ENCODE results near the gene IQCF2.
"Not testable (repeated sequence)": the region's sequence is repeated elsewhere in the genome, so short reads cannot be mapped to it uniquely, and the experiment has no call there.

The IQCF2 gene

DNA sequence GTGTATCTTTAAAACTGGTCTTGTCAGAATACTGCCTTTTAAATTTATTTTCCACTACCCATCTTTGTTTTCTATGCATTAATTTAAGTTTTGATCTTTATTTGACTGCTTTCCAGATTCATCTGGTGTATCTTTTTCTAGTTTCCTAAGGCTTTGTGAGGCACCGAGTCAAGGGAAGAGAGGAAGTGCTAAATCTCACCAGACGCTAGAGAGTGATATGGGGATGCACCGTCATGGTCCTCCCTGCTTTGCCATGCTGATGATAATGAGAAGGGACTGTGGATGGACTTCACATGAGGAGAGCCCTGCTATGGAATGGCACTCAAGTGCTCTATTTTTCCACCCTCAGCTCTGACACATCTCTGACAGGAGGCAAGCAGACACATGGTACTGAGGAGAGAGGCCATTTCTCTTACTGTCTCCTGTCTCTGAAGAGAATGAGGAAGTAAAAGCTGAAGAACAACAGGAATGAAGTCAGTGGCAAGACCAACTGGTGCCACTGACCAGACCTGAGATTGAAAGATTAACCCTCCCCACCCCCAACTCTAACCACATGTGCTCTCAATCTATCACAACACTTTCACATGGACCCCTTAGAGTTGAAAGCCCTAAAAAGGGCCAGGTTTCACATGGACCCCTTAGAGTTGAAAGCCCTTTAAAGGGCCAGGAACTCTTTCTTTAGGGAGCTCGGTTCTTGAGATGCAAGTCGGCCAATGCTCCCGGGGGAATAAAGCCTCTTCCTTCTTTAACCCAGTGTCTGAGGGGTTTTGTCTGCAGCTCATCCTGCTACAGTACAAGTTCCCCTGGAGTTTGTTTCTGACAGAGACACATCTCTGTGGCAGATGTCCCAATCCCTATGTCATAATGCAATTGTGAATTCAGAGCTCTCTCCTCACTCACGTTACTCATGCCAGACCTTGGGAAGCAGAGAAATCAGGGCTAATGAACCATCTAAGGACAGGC, at the start of gene IQCF2:
Gene IQCF2, plus strand, starts transcription at position 913 of the 963 bp plus-strand sequence. CDS start 52 bp downstream, outside the sequence.
- no peak for DNase-seq (ENCODE audit: low read depth in 2 of 3, low spot score in 2 of 3)

DNA sequence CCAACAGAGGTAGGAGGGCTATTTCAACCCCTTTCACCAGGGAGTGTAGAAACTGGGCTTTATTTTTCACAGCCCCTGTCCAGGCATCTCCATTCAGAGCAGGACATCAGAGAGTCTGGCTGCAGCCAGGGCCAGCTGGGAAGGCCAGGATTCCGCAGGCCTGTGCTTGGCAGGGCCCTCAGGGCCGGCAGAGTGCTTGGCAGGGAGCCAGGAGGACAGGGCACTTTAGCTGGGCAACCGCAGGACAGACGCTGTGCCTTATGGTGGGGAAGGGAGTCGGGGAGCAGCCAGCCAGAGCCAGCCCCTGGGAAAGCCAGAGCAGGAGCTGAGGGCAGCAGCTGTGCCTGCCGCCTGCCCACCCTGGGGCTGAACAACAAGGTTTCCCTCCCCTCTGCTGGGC, 47.9 kb upstream of the IQCF2 start:
- DNase-seq (ENCODE audit: low read depth in 2 of 3, low spot score in 2 of 3) = no peak

DNA sequence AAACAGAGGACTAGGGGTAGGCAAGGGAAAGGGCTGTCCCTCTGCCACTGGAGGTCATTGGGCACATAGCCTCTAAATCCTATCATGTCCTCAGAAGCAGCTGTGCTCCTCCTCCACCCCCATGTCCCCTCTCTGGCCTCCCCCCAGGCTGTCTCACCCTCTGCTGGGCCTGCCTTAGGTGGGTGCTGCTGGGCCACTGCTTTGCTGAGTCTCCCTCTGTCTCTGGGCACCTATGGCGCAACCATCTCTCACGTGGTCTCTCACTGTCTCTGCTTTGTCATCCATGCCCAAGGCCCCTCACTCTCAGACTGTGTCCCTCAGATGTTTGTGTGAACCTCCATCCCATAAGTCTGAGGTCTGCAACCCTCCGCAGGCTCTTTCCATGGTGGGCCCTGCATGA, 47.4 kb upstream of the IQCF2 start:
- no peak for DNase-seq (ENCODE audit: low read depth in 2 of 3, low spot score in 2 of 3)

DNA sequence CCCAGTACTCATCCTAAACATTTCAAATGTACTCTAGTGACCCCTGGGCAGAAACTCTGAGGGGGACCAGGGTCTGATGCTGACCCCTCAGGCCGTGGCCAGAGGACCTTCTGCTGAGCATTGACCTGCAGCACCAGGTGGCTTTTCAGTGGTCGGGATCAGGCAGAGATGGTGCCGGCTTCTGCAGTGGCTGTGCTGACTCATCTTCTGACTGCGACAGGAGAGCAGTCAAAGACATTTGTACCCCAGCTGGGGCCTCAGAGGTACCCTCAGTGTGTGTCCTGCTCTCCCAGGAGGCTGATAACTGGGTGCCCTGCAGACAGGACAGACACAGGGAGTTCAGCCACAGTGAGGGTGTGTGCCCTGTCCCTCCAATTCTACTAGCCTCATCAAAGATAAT, 45.8 kb upstream of the IQCF2 start:
- DNase-seq (ENCODE audit: low read depth in 2 of 3, low spot score in 2 of 3) = no peak

DNA sequence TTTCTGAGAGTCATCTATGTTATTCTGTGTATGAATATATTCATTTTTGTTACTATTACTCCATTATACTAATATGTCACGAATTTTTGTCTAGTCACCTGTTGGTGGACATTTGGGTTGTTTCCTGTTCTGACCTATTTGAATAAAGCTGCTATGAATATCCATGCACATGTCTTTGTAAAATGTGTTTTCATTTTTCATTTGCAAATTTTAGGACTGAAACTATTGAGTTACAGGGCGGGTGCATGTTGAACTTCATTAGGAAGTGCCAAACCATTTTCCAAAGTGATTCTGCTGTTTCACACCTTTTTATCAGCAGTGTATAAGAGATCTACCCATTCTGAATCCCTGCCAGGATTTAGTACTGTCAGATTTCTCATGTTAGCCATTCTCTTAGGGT, 44.7 kb upstream of the IQCF2 start:
- DNase-seq (ENCODE audit: low read depth in 2 of 3, low spot score in 2 of 3) = no peak

DNA sequence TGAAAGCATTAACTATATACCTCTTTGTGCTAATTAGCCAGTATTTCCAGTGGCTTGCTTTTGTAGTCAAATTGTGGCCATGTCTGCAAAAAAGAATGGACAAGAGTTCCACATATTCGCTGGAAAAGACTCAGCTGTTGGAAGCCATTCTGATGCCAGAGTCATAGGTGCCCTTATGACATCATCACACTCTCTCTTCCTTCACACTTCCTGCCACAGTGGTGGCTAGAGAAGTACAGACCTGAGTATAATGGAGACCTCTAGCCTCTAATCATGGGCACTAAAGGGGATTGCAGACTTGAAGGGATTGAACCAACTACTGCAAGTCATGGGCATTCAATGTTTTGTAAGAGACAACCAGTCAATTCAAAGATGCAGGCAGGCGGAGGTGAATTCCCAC, 44.0 kb upstream of the IQCF2 start:
- DNase-seq (ENCODE audit: low read depth in 2 of 3, low spot score in 2 of 3) = no peak

DNA sequence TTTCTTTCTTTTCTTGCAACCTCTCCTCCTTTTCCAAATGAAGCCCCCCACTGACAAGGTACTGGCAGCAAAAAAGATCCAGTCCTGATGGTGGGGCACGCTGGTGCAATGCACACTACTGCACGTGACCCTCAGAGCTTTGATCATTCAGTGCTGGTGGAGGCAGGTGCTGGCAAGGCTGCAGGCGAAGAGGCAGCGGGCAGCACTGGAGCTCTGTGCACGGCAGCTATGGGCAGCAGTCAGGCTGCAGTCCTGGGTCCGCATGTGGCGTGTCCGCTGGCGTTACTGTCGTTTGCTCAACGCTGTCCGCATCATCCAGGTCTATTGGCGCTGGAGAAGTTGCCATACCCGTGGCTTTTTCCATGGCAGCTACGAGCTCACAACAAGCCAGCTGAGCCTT, 42.3 kb upstream of the IQCF2 start:
- no peak for DNase-seq (ENCODE audit: low read depth in 2 of 3, low spot score in 2 of 3)

DNA sequence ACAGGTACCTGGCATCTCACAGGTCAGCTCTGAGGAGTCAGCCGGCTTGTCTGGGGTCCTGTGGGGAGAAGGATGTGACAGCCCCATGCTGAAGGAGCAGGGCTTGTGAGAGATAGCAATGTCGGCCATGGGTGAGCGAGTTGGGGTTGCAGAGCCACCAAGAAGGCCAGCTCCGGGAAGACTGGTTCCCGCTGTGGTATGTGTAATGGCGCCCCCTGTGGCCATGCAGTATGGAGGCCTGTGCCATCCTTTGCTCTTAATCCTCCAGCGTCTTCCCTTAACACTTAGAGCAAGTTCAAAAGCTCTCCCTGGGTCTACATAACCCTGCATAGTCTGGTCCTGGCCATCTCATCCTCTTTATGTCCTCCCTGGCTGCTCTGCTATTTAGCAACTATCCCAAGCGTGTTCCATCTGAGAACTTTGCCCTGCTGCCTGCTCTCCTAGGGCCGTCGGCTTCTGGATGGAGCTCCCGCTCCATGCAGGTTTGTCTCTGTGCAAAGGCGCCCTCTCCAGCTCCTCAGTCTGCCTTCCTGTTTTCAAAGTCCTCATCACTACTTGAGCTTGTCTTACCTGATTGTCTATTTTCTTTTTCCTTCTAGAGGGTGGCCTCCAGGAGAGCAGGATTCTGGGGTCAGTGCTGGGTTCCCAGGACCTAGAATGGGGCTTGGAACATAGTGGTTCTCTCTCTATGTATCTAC, 41.6 kb upstream of the IQCF2 start:
- DNase-seq (ENCODE audit: low read depth in 2 of 3, low spot score in 2 of 3) = no peak

DNA sequence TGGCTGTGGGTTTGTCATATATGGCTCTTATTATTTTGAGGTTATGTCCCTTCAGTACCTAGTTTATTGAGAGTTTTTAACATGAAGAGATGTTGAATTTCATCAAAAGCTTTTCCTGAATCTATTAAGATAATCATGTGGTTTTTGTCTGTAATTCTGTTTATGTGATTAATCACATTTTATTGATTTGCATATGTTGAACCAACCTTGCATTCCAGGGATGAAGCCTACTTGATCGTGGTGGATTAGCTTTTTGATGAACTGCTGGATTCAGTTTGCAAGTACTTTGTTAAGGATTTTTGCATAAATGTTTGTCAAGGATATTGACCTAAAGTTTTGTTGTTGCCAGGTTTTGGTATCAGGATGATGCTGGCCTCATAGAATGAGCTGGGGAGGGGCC, 33.1 kb upstream of the IQCF2 start:
- no peak for DNase-seq (ENCODE audit: low read depth in 2 of 3, low spot score in 2 of 3)

DNA sequence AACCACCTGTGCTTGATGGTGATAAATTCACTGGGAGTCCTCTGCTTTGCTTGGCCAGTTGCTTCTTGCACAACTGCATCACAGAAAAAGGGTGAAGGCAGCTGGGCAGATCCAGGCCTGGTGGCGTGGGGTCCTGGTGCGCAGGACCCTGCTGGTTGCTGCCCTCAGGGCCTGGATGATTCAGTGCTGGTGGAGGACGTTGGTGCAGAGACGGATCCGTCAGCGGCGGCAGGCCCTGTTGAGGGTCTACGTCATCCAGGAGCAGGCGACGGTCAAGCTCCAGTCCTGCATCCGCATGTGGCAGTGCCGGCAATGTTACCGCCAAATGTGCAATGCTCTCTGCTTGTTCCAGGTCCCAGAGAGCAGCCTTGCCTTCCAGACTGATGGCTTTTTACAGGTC, 31.1 kb upstream of the IQCF2 start:
- no peak for DNase-seq (ENCODE audit: low read depth in 2 of 3, low spot score in 2 of 3)

DNA sequence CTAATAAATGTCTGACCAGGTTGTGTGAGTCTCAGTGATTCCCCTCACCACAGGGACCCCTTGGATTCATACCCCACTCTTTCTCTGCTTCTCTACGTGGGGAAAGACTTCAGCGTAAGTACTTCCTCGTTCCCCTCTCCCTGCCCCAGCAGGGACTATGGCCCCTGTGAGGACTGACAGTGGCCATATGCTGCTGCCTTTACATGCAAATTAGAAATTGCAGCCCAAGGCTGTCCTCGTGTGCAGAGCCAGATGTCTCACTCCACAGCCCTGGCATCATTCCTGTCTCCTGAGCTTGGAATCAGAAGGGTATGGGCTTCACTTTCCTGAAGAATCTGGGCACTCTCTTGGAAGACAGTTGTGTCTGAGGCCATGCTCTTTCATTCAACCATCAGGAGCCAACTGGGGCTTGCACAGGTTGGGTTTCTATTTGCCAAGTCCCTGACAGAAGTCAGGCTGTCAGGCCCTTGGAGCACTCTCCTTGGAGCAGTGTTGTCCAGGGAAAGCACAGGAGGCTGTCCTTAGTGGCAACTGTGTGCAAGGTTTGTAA, 30.5 kb upstream of the IQCF2 start:
- no peak for DNase-seq (ENCODE audit: low read depth in 2 of 3, low spot score in 2 of 3)

DNA sequence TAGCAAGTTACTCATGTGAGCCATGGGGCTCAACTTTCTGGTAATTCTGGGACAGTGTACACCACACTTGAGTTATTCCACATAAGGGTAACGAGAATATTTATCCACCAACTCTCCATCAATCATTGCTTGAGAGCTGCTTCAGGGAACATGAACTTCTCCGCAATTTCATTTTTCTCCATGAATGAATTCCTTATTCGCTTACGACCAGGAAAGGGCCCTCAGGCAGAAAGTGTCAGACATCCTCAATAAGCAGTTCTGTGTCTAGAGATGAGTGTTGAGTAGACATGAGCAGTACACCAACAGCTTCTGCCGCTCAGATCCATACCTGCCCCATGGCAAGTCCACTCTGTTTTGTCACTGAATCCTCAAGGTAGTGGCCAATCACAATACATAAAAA, 24.8 kb upstream of the IQCF2 start:
- DNase-seq (ENCODE audit: low read depth in 2 of 3, low spot score in 2 of 3) = no peak

DNA sequence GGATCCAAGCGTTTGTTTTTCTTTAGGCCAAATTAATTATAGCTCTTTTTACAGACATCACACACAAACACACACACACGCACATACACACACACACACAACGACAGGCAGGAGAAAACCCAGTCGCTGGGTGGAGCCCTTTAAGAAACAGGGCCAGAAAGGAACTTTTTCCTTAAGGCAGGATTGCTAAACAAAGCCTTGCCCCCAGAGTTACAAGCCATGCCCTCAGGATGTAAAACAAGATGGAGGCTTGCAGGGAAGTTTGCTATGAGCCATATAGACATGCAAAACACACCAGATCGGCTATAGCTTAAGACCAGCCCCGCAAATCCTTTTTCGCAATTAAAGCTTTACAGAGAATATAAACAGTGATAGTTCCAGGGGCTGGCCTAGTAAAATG, 16.3 kb upstream of the IQCF2 start:
- DNase-seq (ENCODE audit: low read depth in 2 of 3, low spot score in 2 of 3) = no peak

DNA sequence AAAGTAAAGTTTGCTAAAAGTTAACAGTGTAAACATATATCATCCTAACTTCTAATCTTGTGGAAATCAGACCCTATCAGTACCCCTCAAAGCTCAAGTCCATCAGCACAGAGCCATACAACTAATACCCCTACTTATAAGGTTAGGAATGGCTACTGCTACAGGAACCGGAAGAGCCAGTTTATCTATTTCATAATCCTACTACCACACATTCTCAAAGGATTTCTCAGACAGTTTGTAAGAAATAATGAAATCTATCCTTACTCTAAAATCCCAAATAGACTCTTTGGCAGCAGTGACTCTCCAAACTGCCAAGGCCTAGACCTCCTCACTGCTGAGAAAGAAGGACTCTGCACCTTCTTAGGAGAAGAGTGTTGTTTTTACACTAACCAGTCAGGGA, 6.0 kb upstream of the IQCF2 start:
- DNase-seq (ENCODE audit: low read depth in 2 of 3, low spot score in 2 of 3) = not testable (repeated sequence)

DNA sequence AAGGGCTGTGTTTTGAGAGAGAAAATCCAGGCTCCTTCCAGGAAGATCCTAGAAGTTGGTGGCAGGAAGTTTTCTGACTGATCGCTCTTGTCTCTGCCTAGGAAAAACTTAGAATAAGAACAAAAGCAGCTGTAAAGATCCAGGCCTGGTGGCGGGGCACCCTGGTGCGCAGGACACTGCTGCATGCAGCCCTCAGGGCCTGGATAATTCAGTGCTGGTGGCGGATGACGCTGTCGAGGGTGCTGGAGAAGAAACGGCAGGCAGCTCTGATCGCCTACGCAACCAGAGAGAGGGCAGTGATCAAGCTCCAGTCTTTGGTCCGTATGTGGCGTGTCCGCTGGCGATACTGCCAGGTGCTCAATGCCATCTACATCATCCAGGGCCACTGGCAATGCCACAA, 1.5 kb downstream of the IQCF2 start:
- DNase-seq (ENCODE audit: low read depth in 2 of 3, low spot score in 2 of 3) = no peak

DNA sequence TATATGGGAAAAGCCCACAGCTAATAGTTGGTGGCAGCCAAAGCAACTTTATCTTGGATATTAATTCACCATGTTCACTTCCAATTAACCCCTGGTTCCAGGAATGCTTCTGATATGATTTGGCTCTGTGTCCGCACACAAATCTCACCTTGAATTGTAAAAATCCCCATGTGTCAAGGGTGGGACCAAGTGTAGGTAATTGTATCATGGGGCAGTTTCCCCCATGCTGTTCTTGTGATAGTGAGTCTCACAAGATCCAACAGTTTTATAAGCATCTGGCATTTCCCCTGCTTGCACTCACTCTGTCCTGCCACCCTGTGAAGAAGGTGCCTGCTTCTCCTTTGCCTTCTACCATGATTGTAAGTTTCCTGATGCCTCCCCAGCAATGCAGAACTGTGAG, 7.5 kb downstream of the IQCF2 start:
- DNase-seq (ENCODE audit: low read depth in 2 of 3, low spot score in 2 of 3) = not testable (repeated sequence)

DNA sequence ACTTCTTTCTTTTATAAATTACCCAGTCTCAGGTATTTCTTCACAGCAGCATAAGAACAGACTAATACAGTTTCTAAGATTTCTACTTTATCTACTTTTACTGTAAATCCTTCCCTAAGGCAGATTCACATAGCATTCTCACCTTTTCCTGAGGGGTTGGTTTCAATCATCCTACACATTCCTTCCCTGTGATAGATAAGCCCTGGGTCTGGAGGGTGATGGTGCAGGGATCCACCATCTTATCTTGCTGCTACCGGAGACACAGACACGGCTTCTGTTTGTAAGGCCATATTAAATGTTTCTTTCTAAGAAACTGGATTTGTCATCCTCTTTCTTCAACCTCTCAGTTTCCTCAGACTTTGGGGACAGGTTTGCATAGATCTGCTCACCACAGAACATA, 7.9 kb downstream of the IQCF2 start:
- DNase-seq (ENCODE audit: low read depth in 2 of 3, low spot score in 2 of 3) = no peak

DNA sequence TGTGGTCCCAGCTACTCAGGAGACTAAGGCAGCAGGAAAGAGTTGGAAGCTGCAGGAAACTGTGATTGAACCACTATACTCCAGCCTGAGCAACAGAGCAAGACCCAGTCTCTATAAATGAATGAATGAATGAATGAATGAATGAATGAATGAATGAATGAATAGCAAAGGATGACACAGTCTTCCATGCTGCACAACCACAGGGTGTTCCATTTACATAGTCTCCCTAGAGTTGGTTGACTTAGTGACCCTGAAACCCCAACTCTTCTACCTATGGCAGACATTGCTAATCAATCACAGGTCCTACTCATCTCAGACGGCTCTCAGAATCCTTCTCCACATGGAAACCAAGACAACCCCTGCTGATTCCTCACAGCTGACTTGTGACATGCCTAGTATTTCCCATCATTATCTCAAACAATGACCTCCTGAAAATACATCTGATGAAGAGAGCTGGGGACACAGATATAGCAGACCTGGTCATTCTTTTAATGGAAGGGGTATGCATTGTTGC, 11.9 kb downstream of the IQCF2 start:
- no peak for DNase-seq (ENCODE audit: low read depth in 2 of 3, low spot score in 2 of 3)

DNA sequence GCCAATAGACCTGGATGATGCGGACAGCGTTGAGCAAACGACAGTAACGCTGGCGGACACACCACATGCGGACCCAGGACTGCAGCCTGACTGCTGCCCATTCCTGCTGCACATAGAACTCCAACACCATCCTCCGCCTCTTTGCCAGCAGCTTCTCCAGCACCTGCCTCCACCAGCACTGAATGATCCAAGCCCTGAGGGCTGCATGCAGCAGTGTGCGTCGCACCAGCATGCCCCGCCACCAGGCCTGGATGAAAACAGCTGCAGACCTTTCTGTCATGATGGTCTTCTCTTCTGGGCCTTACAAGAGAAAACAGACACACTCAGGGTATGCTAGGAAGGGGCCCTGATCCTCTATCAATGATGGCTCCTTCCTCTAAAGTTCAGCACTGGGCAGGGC, 12.5 kb downstream of the IQCF2 start:
- no peak for DNase-seq (ENCODE audit: low read depth in 2 of 3, low spot score in 2 of 3)

DNA sequence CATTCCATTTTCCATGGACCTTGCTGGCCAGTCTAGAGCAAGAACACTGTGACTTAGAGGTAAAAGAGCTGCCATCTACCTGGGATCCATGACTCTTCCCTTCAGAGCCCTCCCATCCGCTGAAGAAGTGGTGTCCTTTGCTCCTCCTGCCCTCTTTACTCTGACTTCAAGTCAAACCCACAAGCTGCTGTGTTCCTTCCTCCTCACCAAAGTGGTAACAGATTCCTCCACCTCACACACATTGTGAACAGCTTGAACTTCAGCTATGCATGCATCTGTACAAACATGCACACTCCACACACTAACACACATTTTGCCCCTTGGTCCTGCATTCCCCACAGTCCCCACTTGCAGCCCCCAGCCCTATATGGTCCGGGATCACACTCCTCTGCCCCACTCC, 13.0 kb downstream of the IQCF2 start:
- no peak for DNase-seq (ENCODE audit: low read depth in 2 of 3, low spot score in 2 of 3)

DNA sequence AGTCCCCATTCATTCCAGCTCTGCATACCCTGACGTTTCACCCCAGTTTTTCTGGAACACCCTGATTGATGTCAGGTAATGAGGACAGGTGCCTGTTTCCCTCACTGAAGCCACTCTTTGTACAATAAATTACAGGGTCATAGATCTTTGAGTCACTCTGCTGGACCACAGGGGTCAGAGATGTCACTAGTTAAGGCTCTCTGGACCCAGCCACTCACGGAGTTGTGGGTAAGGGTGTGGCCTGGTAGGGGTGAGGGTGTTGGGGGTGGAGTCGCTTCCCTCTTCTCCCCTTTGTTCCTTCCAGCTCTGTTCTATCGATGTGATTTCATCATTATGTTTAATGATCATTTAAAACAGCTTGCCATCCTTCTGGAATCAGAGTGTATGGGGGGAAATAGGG, 13.5 kb downstream of the IQCF2 start:
- no peak for DNase-seq (ENCODE audit: low read depth in 2 of 3, low spot score in 2 of 3)

DNA sequence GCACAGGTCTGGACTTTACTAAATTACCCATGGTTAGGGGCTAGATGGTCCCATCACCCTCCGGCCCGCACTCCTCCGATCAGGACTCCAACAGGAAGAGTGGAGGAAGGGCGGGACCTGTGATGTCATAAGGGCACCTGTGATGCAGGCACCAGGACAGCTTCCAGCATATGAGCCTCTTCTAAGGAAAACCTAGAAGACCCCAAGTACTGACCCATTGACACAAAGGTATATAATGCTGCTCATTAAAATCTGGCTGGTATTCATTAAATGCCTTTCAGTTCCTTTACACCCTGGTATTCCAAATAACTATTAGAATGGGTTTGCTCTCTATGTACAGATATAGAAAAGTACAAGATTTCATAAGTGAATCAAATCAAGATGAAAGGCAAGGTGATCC, 14.1 kb downstream of the IQCF2 start, which contains the start of gene IQCF5:
Gene IQCF5, minus strand, starts transcription at position 101 of the 400 bp plus-strand sequence. Its CDS starts 70 bp downstream, at position 31.
- no peak for DNase-seq (ENCODE audit: low read depth in 2 of 3, low spot score in 2 of 3)
